OCI-LY3 (cell line): Measurements from ENCODE around the gene SSPN.

ENCODE experiments used
- EZH2phosphoT487 ChIP-seq: fragments of 200-600 bp; shearing (Covaris generic); IDR thresholded peaks from 2 replicates; pipeline ENCODE4 v1.6.1; 2018; ENCODE audit warnings: antibody characterized with exemption, mixed run types, low read depth
- TF ChIP-seq, protein P1 (sequence below): fragments of 200-600, 300-600 bp; sonication (generic); IDR thresholded peaks from 2 replicates; pipeline ENCODE4 v1.5.1; 2014; ENCODE audit warnings: antibody characterized with exemption, low read length, low read depth

- TF ChIP-seq, protein P1, sequence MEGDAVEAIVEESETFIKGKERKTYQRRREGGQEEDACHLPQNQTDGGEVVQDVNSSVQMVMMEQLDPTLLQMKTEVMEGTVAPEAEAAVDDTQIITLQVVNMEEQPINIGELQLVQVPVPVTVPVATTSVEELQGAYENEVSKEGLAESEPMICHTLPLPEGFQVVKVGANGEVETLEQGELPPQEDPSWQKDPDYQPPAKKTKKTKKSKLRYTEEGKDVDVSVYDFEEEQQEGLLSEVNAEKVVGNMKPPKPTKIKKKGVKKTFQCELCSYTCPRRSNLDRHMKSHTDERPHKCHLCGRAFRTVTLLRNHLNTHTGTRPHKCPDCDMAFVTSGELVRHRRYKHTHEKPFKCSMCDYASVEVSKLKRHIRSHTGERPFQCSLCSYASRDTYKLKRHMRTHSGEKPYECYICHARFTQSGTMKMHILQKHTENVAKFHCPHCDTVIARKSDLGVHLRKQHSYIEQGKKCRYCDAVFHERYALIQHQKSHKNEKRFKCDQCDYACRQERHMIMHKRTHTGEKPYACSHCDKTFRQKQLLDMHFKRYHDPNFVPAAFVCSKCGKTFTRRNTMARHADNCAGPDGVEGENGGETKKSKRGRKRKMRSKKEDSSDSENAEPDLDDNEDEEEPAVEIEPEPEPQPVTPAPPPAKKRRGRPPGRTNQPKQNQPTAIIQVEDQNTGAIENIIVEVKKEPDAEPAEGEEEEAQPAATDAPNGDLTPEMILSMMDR = no peak
- no peak for TF ChIP-seq EZH2phosphoT487
These were observed 36.1 kb downstream of the SSPN start for GRCh38 chr12:26231470-26231869.
